WERI-Rb-1 (cell line): ENCODE measurements around the gene YAF2.

Experiments
- DNase-seq: peaks from one replicate; pipeline ENCODE4 v3.0.0-alpha.2; 2020
- H3K27ac ChIP-seq: fragments of 250-450 bp; sonication (Bioruptor Pico); 2 replicates; pipeline ENCODE4 v1.5.1; 2020; ENCODE audit warnings: mild to moderate bottlenecking, moderate library complexity
- H3K27me3 ChIP-seq: fragments of 250-450 bp; sonication (Bioruptor Pico); 2 replicates; pipeline ENCODE4 v1.5.1; 2021; ENCODE audit warnings: mild to moderate bottlenecking, low read depth, moderate library complexity; ENCODE audit not compliant: insufficient read depth, severe bottlenecking
- H3K36me3 ChIP-seq: fragments of 250-450 bp; sonication (Bioruptor Pico); 2 replicates; pipeline ENCODE4 v1.5.1; 2020; ENCODE audit warnings: mild to moderate bottlenecking, moderate library complexity
- H3K4me3 ChIP-seq: 2 replicates; pipeline ENCODE4 v1.5.1; 2011; ENCODE audit warnings: low read depth, mild to moderate bottlenecking, control low read depth, low read length
- H3K9me3 ChIP-seq: fragments of 250-450 bp; sonication (Bioruptor Pico); 2 replicates; pipeline ENCODE4 v1.5.1; 2021; ENCODE audit warnings: mild to moderate bottlenecking, moderate library complexity; ENCODE audit not compliant: severe bottlenecking
- TF ChIP-seq, protein P1 (sequence below): IDR thresholded peaks from 2 replicates; pipeline ENCODE4 v1.5.1; 2011; ENCODE audit warnings: low read depth, mild to moderate bottlenecking, control low read depth, inconsistent platforms, low read length

The YAF2 gene

DNA sequence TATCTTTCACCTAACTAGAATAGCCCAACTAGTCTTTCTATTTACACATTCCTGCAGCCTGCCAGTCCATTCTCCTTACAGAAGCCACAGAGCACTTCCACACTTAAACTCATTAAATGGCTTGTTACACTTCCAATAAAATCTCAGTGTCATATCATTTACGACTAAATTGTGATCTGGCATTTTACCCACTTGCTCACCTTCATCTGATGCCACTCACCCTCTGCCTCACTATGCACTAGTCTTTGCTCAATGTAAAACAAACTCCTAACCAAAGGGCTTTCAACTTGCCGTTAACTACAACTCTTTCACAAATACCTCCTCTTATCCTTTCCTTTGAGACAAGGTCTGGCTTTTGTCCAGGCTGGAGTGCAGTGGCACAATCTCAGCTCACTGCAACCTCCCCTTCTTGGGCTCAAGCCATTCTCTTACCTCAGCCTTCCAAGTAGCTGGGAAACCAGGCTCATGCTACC, 24.1 kb downstream of the YAF2 start:
- Histone ChIP-seq H3K9me3 (no peaks in the 10 kb centered on the region), H3K36me3 (peaks cover 5% of the 10 kb centered on the region), H3K27ac (no peak overlapping the region), H3K27me3 (no peaks in the 10 kb centered on the region), H3K4me3 (no peak overlapping the region)
- TF ChIP-seq, protein P1, sequence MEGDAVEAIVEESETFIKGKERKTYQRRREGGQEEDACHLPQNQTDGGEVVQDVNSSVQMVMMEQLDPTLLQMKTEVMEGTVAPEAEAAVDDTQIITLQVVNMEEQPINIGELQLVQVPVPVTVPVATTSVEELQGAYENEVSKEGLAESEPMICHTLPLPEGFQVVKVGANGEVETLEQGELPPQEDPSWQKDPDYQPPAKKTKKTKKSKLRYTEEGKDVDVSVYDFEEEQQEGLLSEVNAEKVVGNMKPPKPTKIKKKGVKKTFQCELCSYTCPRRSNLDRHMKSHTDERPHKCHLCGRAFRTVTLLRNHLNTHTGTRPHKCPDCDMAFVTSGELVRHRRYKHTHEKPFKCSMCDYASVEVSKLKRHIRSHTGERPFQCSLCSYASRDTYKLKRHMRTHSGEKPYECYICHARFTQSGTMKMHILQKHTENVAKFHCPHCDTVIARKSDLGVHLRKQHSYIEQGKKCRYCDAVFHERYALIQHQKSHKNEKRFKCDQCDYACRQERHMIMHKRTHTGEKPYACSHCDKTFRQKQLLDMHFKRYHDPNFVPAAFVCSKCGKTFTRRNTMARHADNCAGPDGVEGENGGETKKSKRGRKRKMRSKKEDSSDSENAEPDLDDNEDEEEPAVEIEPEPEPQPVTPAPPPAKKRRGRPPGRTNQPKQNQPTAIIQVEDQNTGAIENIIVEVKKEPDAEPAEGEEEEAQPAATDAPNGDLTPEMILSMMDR: no peak
- DNase-seq: no peak

DNA sequence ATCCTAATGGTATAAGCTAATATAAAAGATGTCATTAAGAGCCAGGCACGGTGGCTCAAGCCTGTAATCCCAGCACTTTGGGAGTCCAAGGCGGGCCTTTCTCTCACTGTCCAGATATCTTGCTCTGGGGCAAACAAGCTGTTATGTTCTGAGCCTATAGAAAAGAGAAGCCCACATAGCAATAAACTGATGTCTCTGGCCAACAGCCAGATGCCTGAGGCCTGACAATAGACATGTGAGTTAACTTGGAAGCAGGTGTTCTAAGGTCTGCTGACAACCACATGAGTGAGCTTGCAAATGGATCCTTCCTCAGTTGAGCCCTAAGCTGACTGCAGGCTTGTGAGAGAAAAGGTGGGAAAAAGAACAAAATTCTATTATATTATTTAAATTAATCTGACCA, 25.0 kb downstream of the YAF2 start:
- Histone ChIP-seq H3K9me3 (no peaks in the 10 kb centered on the region), H3K27me3 (no peaks in the 10 kb centered on the region), H3K36me3 (peaks cover 11% of the 10 kb centered on the region), H3K4me3 (no peak overlapping the region), H3K27ac (no peak overlapping the region)
- DNase-seq: no peak
- TF ChIP-seq, protein P1: no peak

DNA sequence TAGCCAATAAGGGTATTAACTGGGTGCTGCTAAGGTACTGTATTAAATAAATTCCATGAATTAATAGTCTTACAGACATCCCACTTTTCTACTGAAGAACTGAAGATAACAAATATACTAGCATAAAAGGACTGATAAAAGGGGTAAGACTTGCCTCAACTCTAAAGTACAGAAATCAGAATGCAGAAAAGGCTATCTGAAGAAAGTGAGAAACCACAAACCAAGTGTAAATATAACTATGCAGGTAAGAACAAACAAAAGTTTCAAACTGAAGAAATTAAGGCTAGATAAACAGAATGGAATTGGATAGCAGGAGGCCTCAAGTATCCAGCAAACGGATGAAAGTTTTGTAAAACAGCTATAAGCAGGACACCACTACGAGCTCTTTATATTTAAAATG, 29.5 kb downstream of the YAF2 start:
- no peak for DNase-seq
- Histone ChIP-seq H3K36me3 (peaks cover 15% of the 10 kb centered on the region), H3K27me3 (no peaks in the 10 kb centered on the region), H3K9me3 (no peaks in the 10 kb centered on the region), H3K4me3 (no peak overlapping the region), H3K27ac (no peak overlapping the region)
- TF ChIP-seq, protein P1: no peak

DNA sequence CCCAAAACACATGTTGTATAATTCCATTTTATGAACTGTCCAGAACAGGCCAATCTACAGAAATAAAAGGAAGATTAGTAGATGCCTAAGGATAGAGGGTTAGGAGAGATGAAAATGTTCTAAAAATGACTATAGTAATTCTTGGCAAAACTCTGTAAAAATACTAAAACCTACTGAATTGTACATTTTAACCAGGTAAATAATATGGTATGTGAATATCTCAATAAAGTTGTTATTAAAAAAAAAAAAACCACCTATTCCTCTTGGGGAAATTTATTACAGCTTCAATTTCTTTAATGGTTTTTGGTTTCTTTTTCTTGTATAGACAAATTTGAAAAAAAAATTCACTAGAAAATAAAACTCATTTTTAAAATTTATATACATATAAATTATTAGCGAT, 33.2 kb downstream of the YAF2 start:
- no peak for DNase-seq
- TF ChIP-seq, protein P1: no peak
- Histone ChIP-seq H3K27ac (no peak overlapping the region), H3K4me3 (no peak overlapping the region), H3K27me3 (no peaks in the 10 kb centered on the region), H3K36me3 (peaks cover 22% of the 10 kb centered on the region), H3K9me3 (no peaks in the 10 kb centered on the region)

DNA sequence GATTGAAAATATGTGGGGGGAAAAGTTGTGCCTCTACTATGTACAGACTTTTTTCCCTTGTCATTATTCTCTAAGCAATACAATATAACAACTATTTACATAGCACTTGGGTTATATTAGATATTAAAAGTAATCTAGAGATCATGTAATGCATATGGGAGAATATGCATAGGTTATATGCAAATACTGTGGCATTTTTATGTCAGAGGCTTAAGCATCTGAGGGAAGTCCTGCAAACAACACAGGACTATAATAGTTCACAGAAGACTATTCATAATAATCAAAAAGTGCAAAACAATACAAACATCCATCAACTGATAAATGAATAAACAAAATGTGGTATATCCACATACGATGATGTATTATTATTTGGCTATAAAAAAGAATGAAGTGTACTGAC, 33.7 kb downstream of the YAF2 start:
- Histone ChIP-seq H3K36me3 (peaks cover 22% of the 10 kb centered on the region), H3K9me3 (no peaks in the 10 kb centered on the region), H3K27ac (no peak overlapping the region), H3K4me3 (no peak overlapping the region), H3K27me3 (no peaks in the 10 kb centered on the region)
- TF ChIP-seq, protein P1: no peak
- no peak for DNase-seq

DNA sequence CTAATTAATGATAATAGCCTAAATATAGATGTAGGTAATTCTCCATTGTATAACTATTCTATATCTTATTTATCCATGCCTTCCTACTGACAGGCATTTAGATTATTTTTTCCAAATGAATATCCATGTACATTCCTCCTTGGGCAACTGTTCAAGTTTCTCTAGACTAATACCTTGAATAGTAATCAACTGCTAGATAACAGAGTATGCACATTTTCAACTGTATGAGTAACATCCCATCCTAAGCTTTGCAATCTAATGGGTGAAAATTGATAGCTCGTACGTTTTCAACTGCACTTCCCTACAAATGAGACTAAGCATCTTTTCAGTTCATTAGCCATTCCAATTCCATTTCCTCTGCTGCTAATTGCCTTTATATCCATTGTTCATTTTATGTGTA, 37.0 kb downstream of the YAF2 start:
- Histone ChIP-seq H3K36me3 (peaks cover 32% of the 10 kb centered on the region), H3K27ac (no peak overlapping the region), H3K4me3 (no peak overlapping the region), H3K9me3 (no peaks in the 10 kb centered on the region), H3K27me3 (no peaks in the 10 kb centered on the region)
- TF ChIP-seq, protein P1: no peak
- no peak for DNase-seq
